AG04450 (cell line): Measurements from ENCODE around the gene CGRRF1. TPM values are rescaled to one million over a fixed set of nuclear protein-coding genes. Genes with fewer than 3 reads are reported as not detected.
A peak's percentile ranks its signal among the peaks of the same experiment; 100 is the strongest.

Source experiments
- CTCF ChIA-PET: fragments of 300-600, 350-600 bp; formaldehyde crosslinking; extraction: SDS; loops from one replicate; lab custom pipeline; 2022; ENCODE audit warnings: antibody characterized with exemption, inconsistent platforms; lab: Charles Lee
- POLR2A ChIA-PET: fragments of 350-600 bp; formaldehyde crosslinking; extraction: SDS; loops from one replicate; lab custom pipeline; 2021; ENCODE audit warnings: antibody characterized with exemption, inconsistent platforms; lab: Yijun Ruan, JAX
- DNase-seq: peaks from one replicate; pipeline ENCODE4 v3.0.0-alpha.2; 2011; ENCODE audit warnings: low read depth, low spot score
- H3K27ac ChIP-seq: one replicate; pipeline ENCODE4 v1.5.1; 2012; ENCODE audit warnings: low read depth, low read length, control low read depth
- H3K27me3 ChIP-seq: one replicate; pipeline ENCODE4 v1.6.0; 2012; ENCODE audit warnings: low read length; ENCODE audit not compliant: control insufficient read depth, insufficient read depth
- H3K4me3 ChIP-seq: 2 replicates; pipeline ENCODE4 v1.5.1; 2011; ENCODE audit warnings: mild to moderate bottlenecking, low read depth, low read length, control low read depth
- H3K9me3 ChIP-seq: 2 replicates; pipeline ENCODE4 v1.5.1; 2012; ENCODE audit warnings: low read length; ENCODE audit not compliant: control insufficient read depth, insufficient read depth
- CTCF ChIP-seq: IDR thresholded peaks from 2 replicates; pipeline ENCODE4 v1.5.1; 2011; ENCODE audit warnings: low read depth, low read length, control low read depth, inconsistent platforms
- polyA minus RNA-seq: library from RNA; depleted of rRNA, polyadenylated mRNA; stranded (reverse); fragments of >200 nt; gene quantifications from 2 replicates; pipeline ENCODE4 v1.2.3, GENCODE V29; 2011; rRNA and poly(A)+ RNA removed
- polyA plus RNA-seq: library from polyadenylated mRNA; depleted of rRNA; stranded (reverse); fragments of >200 nt; gene quantifications from 2 replicates; pipeline ENCODE4 v1.2.3, GENCODE V29; 2011; rRNA removed

CGRRF1 gene
- polyA plus RNA-seq (15.2 and 22.2 TPM in 2 replicates), polyA minus RNA-seq (7.1 and 7.9 TPM in 2 replicates)

- ChIA-PET POLR2A (interaction anchor here (0.6 to 1.3 kb wide), 5 partner anchors 17 to 69 kb away, joined by 3 to 12 read pairs (median 5); partner anchors contain the start of genes CNIH1, GMFB and SAMD4A), CTCF (interaction anchor here (0.7 to 3.5 kb wide), 17 partner anchors 11 to 468 kb away, joined by 3 to 20 read pairs (median 4); partner anchors contain the start of gene GMFB)
- Histone ChIP-seq H3K4me3 (peak within 1 kb of the TSS; percentile 97), H3K27ac (peak within 1 kb of the TSS; percentile 12), H3K27me3 (no peaks in the 10 kb centered on the region), H3K9me3 (peaks cover 2% of the 10 kb centered on the region; the same call in 1 of the 2 replicates)
- DNase-seq: peak; percentile 96
- peak; percentile 42 for TF ChIP-seq CTCF
These were observed at the start of gene CGRRF1 for GRCh38 chr14:54509546-54510501. Gene CGRRF1 (plus strand): TSS chr14:54509906. CDS start chr14:54509960, 54 bp downstream.

- POLR2A ChIA-PET: no interaction called here
- Histone ChIP-seq H3K9me3 (peaks cover 9% of the 10 kb centered on the region), H3K4me3 (no peak overlapping the region), H3K27me3 (no peaks in the 10 kb centered on the region), H3K27ac (no peak overlapping the region)
- no peak for TF ChIP-seq CTCF
- no peak for DNase-seq
- CTCF ChIA-PET: no interaction called here
These were observed 47.7 kb upstream of the CGRRF1 start for GRCh38 chr14:54462048-54462447.

GRCh38 chr14:54465654-54466053 is 44.1 kb upstream of the CGRRF1 start:
- no peaks in the 10 kb centered on the region for H3K27me3 ChIP-seq
- ChIA-PET POLR2A (no interaction called here), CTCF (no interaction called here)
- peaks cover 2% of the 10 kb centered on the region; the same call in 1 of the 2 replicates for H3K9me3 ChIP-seq
- no peak for TF ChIP-seq CTCF
- no peak overlapping the region for H3K27ac ChIP-seq
- H3K4me3 ChIP-seq: no peak overlapping the region
- no peak for DNase-seq

- DNase-seq: no peak
- Histone ChIP-seq H3K4me3 (no peak overlapping the region), H3K27ac (no peak overlapping the region), H3K27me3 (no peaks in the 10 kb centered on the region), H3K9me3 (peaks cover 2% of the 10 kb centered on the region; the same call in 1 of the 2 replicates)
- POLR2A ChIA-PET: no interaction called here
- CTCF ChIA-PET: no interaction called here
- no peak for TF ChIP-seq CTCF
These were observed 42.4 kb upstream of the CGRRF1 start for GRCh38 chr14:54467280-54467679.

GRCh38 chr14:54470701-54471100 is 39.0 kb upstream of the CGRRF1 start:
- Histone ChIP-seq H3K27me3 (no peaks in the 10 kb centered on the region), H3K9me3 (peaks cover 2% of the 10 kb centered on the region; the same call in 1 of the 2 replicates), H3K4me3 (no peak overlapping the region), H3K27ac (no peak overlapping the region)
- no peak for DNase-seq
- TF ChIP-seq CTCF: no peak
- ChIA-PET POLR2A (no interaction called here), CTCF (no interaction called here)
